K562 (cell line): Measurements from ENCODE around the gene SETD5. TPM values are rescaled to one million over a fixed set of nuclear protein-coding genes. Genes with fewer than 3 reads are reported as not detected.
A peak's percentile ranks its signal among the peaks of the same experiment; 100 is the strongest.

Experiments used
- CREM ChIP-seq: IDR thresholded peaks from 2 replicates; pipeline ENCODE4 v1.6.1; 2014; ENCODE audit warnings: antibody characterized with exemption, low read depth
- DPF2 ChIP-seq: fragments of 450-650 bp; IDR thresholded peaks from 2 replicates; pipeline ENCODE4 v1.6.1; 2016
- FOXJ2 ChIP-seq: fragments of 200-800 bp; sonication (Bioruptor generic); IDR thresholded peaks from 2 replicates; pipeline ENCODE4 v1.6.1; 2016; ENCODE audit warnings: missing genetic modification characterization, missing compliant biosample characterization
- NR2C1 ChIP-seq, 2 experiments: fragments of 450-650 bp; IDR thresholded peaks; 2 replicates each; pipeline ENCODE4 v1.6.1; 2017; ENCODE audit warnings: mild to moderate bottlenecking in 2 of 2, antibody characterized with exemption in 1 of 2, inconsistent platforms in 1 of 2, missing compliant biosample characterization in 1 of 2, missing genetic modification characterization in 1 of 2
- NR3C1 ChIP-seq: sonication (generic); formaldehyde crosslinking; IDR thresholded peaks from 2 replicates; pipeline ENCODE4 v1.8.1; 2022; ENCODE audit warnings: missing genetic modification reagents
- PRDM10 ChIP-seq: fragments of 450-650 bp; IDR thresholded peaks from 2 replicates; pipeline ENCODE4 v1.6.1; 2018; ENCODE audit not compliant: partially characterized antibody
- RBM15 ChIP-seq: fragments of 200-400 bp; formaldehyde crosslinking; IDR thresholded peaks from 2 replicates; pipeline ENCODE4 v1.6.1; 2018; ENCODE audit warnings: mild to moderate bottlenecking, low read length, moderate library complexity; ENCODE audit not compliant: insufficient read depth
- RNF2 ChIP-seq: sonication (generic); IDR thresholded peaks from 2 replicates; pipeline ENCODE4 v1.6.1; 2016
- SMARCA4 ChIP-seq: fragments of 450-650 bp; IDR thresholded peaks from 2 replicates; pipeline ENCODE4 v1.6.1; 2016
- SMARCA5 ChIP-seq: fragments of 450-650 bp; IDR thresholded peaks from 2 replicates; pipeline ENCODE4 v1.6.1; 2016
- TGIF2 ChIP-seq: sonication (generic); formaldehyde crosslinking; IDR thresholded peaks from 2 replicates; pipeline ENCODE4 v1.8.1; 2022; ENCODE audit warnings: mild to moderate bottlenecking, missing genetic modification reagents, moderate library complexity
- TRIM25 ChIP-seq: fragments of 450-650 bp; IDR thresholded peaks from 2 replicates; pipeline ENCODE4 v1.7.0; 2016; ENCODE audit warnings: borderline replicate concordance
- XRCC5 ChIP-seq: fragments of 200-400 bp; formaldehyde crosslinking; IDR thresholded peaks from 2 replicates; pipeline ENCODE4 v1.6.1; 2017; ENCODE audit warnings: low read depth, mild to moderate bottlenecking, low read length
- ZNF280B ChIP-seq: fragments of 250-450 bp; sonication (Bioruptor Pico); IDR thresholded peaks from 2 replicates; pipeline ENCODE4 v1.5.1; 2021; ENCODE audit warnings: mild to moderate bottlenecking
- polyA plus RNA-seq, 8 experiments: library from polyadenylated mRNA; depleted of rRNA in 4 of 8; stranded (reverse) in 5 of 8; unstranded in 3 of 8; fragments of >200 nt; fragmentation: Nextera tagmentation in 2 of 8; fragmentation: Illumina TruSeq in 1 of 8; extraction: Ambion mirVana in 2 of 8; extraction: Trizol in 1 of 8; gene quantifications; 2 replicates each; pipeline versions ENCODE4 v1.2.1 to v1.2.3, GENCODE V29; 2011 to 2014; ENCODE audit warnings: inconsistent platforms in 1 of 8, missing spikeins in 1 of 8
- total RNA-seq, 7 experiments: library from RNA; depleted of rRNA in 6 of 7; stranded (reverse); fragments of >200 nt in 6 of 7; fragmentation: Illumina TruSeq in 2 of 7; extraction: Trizol in 2 of 7; gene quantifications; 2 replicates each; pipeline versions ENCODE4 v1.2.1 to v1.2.3, GENCODE V29; 2011 to 2021; ENCODE audit warnings: low replicate concordance in 1 of 7

The SETD5 gene
- total and polyA plus RNA-seq, 9 of the 15 experiments (the other 6 are each of a cell fraction or from before 2014, with no cell fraction given) = 20.8 to 135 (median 87.2) TPM

- peak; percentile 34 for TF ChIP-seq PRDM10
- TF ChIP-seq RNF2 = peak; percentile 84
- TF ChIP-seq RBM15 = no peak
- TF ChIP-seq DPF2 = peak; percentile 90
- peak; percentile 22; the same call in 1 of the 2 replicates for TF ChIP-seq SMARCA5
- no peak for TF ChIP-seq NR3C1 (CRISPR knock-in tag)
- TF ChIP-seq XRCC5 = peak; percentile 88; the same call in 1 of the 2 replicates
- peak; percentile 71 for TF ChIP-seq SMARCA4
- TF ChIP-seq TRIM25 = no peak
- TF ChIP-seq FOXJ2 (tag) = peak; percentile 32; the same call in 1 of the 2 replicates
- TF ChIP-seq ZNF280B (CRISPR knock-in tag) = no peak
- peak; percentile 50 for TF ChIP-seq CREM
- no peak for TF ChIP-seq TGIF2 (CRISPR knock-in tag)
- TF ChIP-seq NR2C1 (IDR thresholded peaks at IDR 0.05) = no peak
- TF ChIP-seq NR2C1 (tag; IDR thresholded peaks at IDR 0.05) = 0 out of 2 replicates have a peak, but pooled peaks have one; percentile 35
These were observed 5.2 kb downstream of the SETD5 start (continued) for GRCh38 chr3:9402410-9403228.
